GM18858 (cell line): ENCODE data around the gene MED12L.
A peak's percentile ranks its signal among the peaks of the same experiment; 100 is the strongest.
"Not testable (repeated sequence)": the region's sequence is repeated elsewhere in the genome, so short reads cannot be mapped to it uniquely, and the experiment has no call there.

ENCODE experiments used
- ATAC-seq: cut with Tn5 transposase; IDR thresholded peaks from one replicate; pipeline ENCODE4 v1.9.1; 2021; ENCODE audit not compliant: unreplicated experiment

Gene MED12L

GRCh38 chr3:151209654-151210053 is 124.2 kb downstream of the MED12L start:
- ATAC-seq: no peak

DNA sequence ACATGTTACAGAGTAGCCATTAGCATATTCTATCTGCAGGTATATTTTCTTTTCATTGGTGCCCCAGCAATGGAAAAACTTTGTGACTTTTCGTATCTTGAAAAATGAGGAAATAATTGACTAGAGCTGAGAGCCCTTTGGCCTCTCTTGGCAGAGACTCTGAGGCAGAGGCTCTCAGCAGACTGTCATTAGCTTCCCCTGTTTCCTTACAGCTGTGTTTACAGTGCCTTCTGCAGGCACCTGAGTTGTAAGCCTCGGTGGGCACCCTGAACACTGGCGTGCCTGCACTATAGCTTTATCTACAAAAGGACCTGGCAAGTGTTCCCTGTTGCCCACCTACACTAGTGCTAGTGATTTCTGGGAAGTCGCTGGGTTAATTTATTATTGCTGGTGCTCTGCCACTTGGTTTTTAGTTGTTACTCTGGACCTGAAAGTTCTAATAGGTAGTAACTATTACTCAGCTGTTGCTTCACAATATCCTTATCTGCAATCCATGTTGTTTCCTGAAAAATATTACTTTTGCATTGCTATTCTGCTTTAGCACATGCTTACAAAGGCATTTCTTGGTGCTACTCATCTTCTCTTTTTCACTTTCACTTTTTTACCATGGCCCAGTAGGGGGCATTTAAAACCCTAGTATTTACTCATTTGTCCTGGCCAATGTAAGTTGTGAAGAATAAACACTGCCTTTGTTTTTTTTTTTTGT is 125.4 kb downstream of the MED12L start:
- peak; percentile 74 for ATAC-seq

GRCh38 chr3:151213151-151213550 is 127.7 kb downstream of the MED12L start:
- no peak for ATAC-seq

DNA sequence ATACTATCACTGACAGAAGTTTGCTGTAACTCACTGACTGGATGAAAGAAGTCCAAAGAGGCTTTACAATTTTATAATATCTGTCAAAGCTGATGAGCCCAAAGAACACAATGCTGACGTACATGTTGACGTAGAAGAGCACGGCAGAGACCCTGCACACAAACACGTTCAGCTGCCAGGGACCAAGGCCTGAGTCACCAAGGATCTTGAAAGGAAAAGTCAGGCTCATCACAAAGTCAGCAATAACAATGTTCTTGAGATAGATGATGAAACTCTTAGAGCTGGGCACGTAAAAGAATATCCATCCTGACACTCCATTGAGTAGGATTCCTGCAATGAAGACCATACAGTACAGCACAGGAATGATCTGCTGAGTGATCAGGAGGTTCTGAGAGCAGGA is 128.4 kb downstream of the MED12L start:
- no peak for ATAC-seq

GRCh38 chr3:151214459-151214858 is 129.0 kb downstream of the MED12L start:
- ATAC-seq: no peak

DNA sequence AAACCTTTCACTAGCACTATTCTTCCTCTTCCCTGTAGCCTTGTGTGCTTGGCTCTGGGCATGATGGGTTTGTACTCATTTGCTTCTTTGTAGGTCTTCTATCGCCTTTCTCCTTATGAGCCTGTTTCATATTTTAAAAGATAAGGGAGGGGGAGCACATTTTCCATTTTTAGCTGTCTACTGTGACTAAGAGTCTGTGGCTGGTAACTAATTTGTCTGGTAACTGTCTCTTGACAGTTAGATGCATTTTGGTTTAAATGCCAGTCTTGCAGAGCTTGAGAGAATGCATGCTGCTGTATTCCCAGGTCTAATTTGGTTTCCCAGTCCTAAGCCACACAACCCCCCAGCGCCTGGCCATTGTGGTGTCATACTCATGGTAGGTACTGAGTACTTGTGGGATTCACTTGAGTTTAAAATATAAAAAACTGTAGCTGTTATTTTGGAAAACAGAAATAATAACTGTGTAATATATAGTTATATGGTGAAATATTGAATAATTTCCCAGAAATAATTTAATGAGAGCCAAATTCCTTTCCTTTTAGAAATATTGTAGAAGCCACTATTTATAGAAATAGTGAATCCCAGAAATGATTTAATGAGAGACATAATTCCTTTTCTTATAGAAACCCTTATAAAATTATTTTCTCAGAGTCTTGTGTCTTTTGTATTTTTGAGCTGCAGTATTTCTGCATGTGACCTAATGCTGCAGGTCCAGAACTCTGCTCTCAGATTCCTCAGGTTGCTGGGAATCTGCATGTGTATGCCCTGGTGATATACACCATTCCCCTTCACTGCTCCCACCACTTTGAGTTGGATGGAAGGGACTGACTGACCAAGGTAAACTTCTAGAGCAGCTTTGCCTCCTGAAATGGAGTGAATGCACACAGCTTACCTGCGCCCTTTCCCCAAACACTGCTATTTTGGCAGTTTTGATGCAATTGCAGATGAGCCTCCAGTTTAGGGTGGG is 131.5 kb downstream of the MED12L start:
- ATAC-seq: no peak

GRCh38 chr3:151218136-151218535 is 132.7 kb downstream of the MED12L start:
- no peak for ATAC-seq

- no peak for ATAC-seq
Observed at GRCh38 chr3:151219056-151219455, 133.6 kb downstream of the MED12L start.

DNA sequence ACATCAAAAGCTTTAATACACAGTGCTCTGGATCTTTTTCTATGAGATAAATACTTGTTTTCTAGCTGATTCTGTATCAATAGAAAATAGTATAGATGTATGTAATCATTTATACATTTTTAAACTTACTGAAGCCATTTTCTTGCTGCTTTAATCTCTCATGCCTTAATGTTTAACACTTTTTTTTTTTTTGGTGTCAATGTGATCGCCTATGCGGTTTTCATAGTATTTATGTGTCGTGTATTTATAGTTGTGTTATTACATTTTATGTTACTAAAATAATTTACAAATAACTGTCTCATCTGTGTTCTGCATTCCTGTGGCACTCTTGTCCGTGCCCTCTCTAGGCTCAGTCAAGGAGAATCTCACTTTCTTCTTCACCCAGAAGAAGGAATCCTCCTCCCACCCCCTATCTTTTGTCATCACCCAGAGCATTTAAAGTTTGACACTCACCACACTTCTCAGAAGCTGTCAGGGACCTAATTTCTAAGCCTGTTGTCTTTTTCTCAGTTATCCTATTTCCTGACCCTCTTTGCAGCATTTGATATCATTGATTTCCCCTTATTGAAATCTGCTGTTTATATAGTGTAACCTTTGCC is 138.9 kb downstream of the MED12L start:
- no peak for ATAC-seq

DNA sequence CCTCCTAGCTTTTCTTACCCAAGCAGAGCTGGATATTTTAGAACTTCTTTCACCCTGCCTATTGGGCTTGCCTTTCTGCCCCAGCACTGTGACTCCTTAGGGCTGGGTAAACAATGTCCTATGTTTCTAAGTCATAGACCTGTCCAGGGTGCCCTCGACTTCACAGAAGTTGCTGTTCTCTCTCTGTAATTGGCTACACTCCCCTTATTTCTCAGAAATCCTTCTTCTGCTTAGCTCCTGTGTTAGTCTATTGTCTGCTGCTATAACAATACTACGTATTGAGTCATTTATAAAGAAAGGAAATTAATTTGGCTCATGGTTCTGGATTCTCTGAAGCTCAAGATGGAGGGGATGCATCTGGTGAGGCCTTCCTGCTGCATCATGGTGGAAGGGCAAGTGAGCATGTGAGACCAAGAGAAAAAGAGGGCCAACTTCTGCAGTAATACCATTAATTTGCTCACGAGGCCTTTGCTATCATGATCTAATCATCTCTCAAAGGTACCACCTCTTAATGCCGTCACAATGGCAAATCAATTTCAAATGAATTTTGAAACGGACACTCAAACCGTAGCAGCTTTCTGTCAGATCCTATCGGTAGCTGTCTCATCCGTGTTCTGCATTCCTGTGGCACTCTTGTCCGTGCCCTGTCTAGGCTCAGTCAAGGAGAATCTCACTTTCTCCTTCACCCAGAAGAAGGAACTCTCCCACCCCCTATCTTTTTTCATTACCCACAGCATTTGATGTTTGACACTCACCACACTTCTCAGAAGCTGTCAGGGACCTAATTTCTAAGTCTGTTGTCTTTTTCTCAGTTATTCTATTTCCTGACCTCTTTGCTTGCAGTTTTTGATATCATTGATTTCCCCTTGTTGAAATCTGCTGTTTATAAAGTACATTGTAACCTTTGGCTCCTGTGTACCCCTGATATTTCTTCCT is 139.8 kb downstream of the MED12L start:
- ATAC-seq: no peak

DNA sequence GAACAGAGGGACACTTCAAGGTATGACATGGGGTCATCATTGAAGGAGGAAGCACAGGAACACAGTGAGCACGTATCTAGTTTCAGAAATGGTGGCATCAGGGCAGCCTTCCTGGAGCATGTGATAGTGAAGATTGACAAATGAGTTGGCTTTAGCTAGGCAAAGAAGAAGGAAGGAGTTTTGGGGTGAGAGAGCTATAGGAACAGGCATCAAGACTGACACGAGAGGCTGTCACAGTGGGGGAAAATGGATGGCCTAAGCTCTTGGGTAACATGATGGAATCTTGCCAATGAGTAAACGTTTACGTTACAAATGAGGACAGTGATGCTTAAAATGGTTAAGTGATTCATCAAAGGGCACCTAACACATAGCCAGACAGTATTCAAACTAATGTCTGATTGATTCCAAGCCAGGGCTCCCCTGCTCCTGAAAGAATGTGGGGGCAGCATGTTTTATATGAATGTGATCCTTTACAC is 140.7 kb downstream of the MED12L start:
- no peak for ATAC-seq

- no peak for ATAC-seq
Observed at GRCh38 chr3:151226825-151227224, 141.4 kb downstream of the MED12L start.

GRCh38 chr3:151227266-151227806 is 141.9 kb downstream of the MED12L start:
- peak; percentile 19 for ATAC-seq

GRCh38 chr3:151227807-151228665 is 142.6 kb downstream of the MED12L start:
- ATAC-seq: peak; percentile 81

DNA sequence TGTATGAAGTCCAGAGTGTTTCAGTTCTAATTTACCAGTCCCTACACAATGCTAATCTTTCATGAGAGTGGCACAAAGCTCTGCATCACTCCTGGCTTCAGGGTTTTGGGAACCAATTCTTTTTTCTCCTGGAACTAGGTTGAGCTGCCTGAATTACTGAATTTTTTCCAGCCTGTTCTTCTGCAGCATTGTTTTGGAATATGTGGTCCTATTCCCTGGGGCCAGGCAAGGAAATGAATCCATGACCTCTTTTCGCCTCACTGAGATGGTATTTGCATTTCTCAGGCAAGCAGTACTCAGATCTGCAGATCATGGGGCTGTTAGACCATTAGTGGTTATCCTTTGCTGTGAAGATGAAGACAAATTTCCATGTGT is 143.2 kb downstream of the MED12L start:
- no peak for ATAC-seq

DNA sequence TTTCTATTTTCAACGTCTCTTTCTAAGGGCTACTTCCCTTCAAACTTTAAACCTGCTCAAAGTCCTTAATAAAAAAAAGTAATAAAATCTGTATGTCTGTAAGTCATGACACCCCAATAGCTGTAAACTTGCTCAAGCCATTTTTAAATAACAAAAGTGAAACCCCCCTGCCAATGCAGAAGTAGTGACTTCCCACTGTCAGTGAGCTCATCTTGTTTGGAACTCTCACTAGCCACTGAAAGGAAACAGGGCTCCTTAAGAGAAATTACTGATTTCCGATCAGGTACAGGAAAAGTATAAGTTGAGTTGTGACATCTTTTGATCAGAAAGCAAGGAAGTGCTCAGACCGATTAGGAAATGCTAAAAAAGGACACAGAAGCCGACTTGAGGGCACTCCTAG is 145.2 kb downstream of the MED12L start:
- ATAC-seq: peak; percentile 56

- not testable (repeated sequence) for ATAC-seq
Observed at GRCh38 chr3:151232403-151232802, 146.9 kb downstream of the MED12L start.

GRCh38 chr3:151232991-151233390 is 147.5 kb downstream of the MED12L start:
- no peak for ATAC-seq

GRCh38 chr3:151234825-151235224 is 149.4 kb downstream of the MED12L start:
- ATAC-seq: no peak
